Parathyroid adenoma (tissue), 2 donors: Measurements from ENCODE around the gene SPOCK1.

Experiments
- H2AFZ ChIP-seq: fragments of 300-600 bp; sonication (generic); one replicate; pipeline ENCODE4 v1.7.0; 2017; ENCODE audit warnings: antibody characterized with exemption, mild to moderate bottlenecking
- H3K27ac ChIP-seq: fragments of 300-600 bp; sonication (generic); one replicate; pipeline ENCODE4 v1.7.0; 2017
- H3K27me3 ChIP-seq: fragments of 300-600 bp; sonication (generic); one replicate; pipeline ENCODE4 v1.7.0; 2017; ENCODE audit warnings: low read length; ENCODE audit not compliant: control insufficient read depth, insufficient read depth
- H3K36me3 ChIP-seq: fragments of 300-600 bp; sonication (generic); one replicate; pipeline ENCODE4 v1.7.0; 2017; ENCODE audit warnings: low read length; ENCODE audit not compliant: control insufficient read depth, insufficient read depth
- H3K4me1 ChIP-seq: fragments of 300-600 bp; sonication (generic); one replicate; pipeline ENCODE4 v1.7.0; 2017; ENCODE audit warnings: control low read depth
- H3K4me2 ChIP-seq: fragments of 300-600 bp; sonication (generic); one replicate; pipeline ENCODE4 v1.7.0; 2017; ENCODE audit warnings: low read length
- H3K4me3 ChIP-seq: fragments of 300-600 bp; sonication (generic); one replicate; pipeline ENCODE4 v1.7.0; 2017; ENCODE audit warnings: low read depth, low read length
- H3K79me2 ChIP-seq: fragments of 300-600 bp; sonication (generic); one replicate; pipeline ENCODE4 v1.7.0; 2017; ENCODE audit warnings: control low read depth
- H3K9ac ChIP-seq: fragments of 300-600 bp; sonication (generic); one replicate; pipeline ENCODE4 v1.7.0; 2017; ENCODE audit warnings: mild to moderate bottlenecking
- H3K9me3 ChIP-seq: fragments of 300-600 bp; sonication (generic); one replicate; pipeline ENCODE4 v1.7.0; 2017; ENCODE audit warnings: low read length; ENCODE audit not compliant: control insufficient read depth
- CTCF ChIP-seq: fragments of 300-600 bp; sonication (generic); IDR thresholded peaks from one replicate; pipeline ENCODE4 v1.7.0; 2017; ENCODE audit warnings: antibody characterized with exemption, mild to moderate bottlenecking
- donor health status: primary hyperparathyroidism.

SPOCK1 gene

DNA sequence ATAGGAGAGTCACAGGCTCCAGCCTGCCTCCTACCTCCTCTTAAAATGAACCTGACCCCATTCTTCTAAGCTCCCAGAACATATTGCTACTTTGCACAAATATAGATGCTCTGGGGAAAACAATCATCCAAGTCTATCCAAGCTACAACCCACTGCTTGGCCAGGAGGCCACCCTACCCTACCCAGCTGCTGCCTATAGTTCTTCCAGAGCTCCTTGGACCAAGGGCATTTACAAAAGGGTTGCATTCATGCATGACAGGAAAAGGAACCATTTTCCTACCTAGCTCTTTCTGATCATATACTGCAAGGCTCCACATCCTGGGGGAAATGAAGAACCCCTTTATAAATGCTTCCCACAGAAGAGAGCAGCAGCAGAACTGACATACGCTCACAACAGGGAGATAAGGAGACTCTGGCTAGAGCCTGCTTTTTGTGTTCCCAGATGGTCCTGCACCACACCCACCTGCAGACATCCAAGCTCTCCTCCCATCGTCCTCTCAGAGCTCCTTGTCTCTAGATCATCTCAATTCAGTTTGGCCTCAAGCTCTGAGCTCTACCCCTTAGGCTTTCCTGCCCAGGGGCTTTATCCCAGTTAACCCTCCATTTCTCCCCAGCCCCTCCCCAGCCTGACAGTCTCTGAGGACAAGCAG is 185.5 kb downstream of the SPOCK1 start:
- no peaks in the 10 kb centered on the region for H3K4me1 ChIP-seq
- no peaks in the 10 kb centered on the region for H3K9me3 ChIP-seq
- H3K27ac ChIP-seq, result no peak overlapping the region
- H2AFZ ChIP-seq, result no peak overlapping the region
- no peaks in the 10 kb centered on the region for H3K36me3 ChIP-seq
- no peak overlapping the region for H3K4me3 ChIP-seq
- H3K27me3 ChIP-seq, result peaks cover 4% of the 10 kb centered on the region
- H3K4me2 ChIP-seq, result no peak overlapping the region
- H3K9ac ChIP-seq, result no peak overlapping the region
- TF ChIP-seq CTCF, result no peak
- H3K79me2 ChIP-seq, result no peaks in the 10 kb centered on the region

GRCh38 chr5:137312011-137312410 is 187.1 kb downstream of the SPOCK1 start:
- H3K4me3 ChIP-seq, result no peak overlapping the region
- H3K27ac ChIP-seq, result no peak overlapping the region
- H3K9me3 ChIP-seq, result no peaks in the 10 kb centered on the region
- H3K27me3 ChIP-seq, result no peaks in the 10 kb centered on the region
- TF ChIP-seq CTCF, result no peak
- no peak overlapping the region for H3K4me2 ChIP-seq
- no peaks in the 10 kb centered on the region for H3K36me3 ChIP-seq
- no peak overlapping the region for H2AFZ ChIP-seq
- H3K79me2 ChIP-seq, result no peaks in the 10 kb centered on the region
- H3K4me1 ChIP-seq, result no peaks in the 10 kb centered on the region
- H3K9ac ChIP-seq, result no peak overlapping the region

GRCh38 chr5:137310051-137310730 is 188.9 kb downstream of the SPOCK1 start:
- H3K36me3 ChIP-seq, result no peaks in the 10 kb centered on the region
- H2AFZ ChIP-seq, result no peak overlapping the region
- H3K27ac ChIP-seq, result no peak overlapping the region
- no peak overlapping the region for H3K4me2 ChIP-seq
- no peaks in the 10 kb centered on the region for H3K4me1 ChIP-seq
- TF ChIP-seq CTCF, result no peak
- no peaks in the 10 kb centered on the region for H3K79me2 ChIP-seq
- H3K4me3 ChIP-seq, result no peak overlapping the region
- H3K9me3 ChIP-seq, result no peaks in the 10 kb centered on the region
- no peak overlapping the region for H3K9ac ChIP-seq
- no peaks in the 10 kb centered on the region for H3K27me3 ChIP-seq

DNA sequence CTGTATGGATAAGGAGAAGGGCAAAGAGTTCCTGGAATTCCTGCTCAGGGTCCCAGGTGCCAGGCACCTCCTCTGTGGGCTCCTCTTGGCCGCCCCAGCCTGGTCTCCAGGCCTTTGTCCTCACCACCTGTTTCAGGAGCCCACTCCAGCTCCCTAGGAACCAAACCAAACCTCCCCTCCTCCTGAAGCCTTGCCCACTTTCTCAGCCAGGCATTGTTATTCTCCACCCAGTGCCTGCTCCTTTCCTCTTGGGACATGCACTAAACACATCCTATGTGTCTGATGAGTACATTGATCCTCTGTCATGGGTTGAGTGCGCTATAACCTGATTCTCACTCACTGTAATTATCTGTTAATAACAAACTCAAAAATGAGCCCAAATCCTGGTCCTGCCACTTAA is 189.8 kb downstream of the SPOCK1 start:
- no peaks in the 10 kb centered on the region for H3K36me3 ChIP-seq
- no peaks in the 10 kb centered on the region for H3K79me2 ChIP-seq
- no peak overlapping the region for H3K4me2 ChIP-seq
- H3K4me1 ChIP-seq, result no peaks in the 10 kb centered on the region
- H3K9ac ChIP-seq, result no peak overlapping the region
- no peaks in the 10 kb centered on the region for H3K27me3 ChIP-seq
- no peak overlapping the region for H2AFZ ChIP-seq
- H3K27ac ChIP-seq, result no peak overlapping the region
- no peak for TF ChIP-seq CTCF
- no peaks in the 10 kb centered on the region for H3K9me3 ChIP-seq
- no peak overlapping the region for H3K4me3 ChIP-seq

DNA sequence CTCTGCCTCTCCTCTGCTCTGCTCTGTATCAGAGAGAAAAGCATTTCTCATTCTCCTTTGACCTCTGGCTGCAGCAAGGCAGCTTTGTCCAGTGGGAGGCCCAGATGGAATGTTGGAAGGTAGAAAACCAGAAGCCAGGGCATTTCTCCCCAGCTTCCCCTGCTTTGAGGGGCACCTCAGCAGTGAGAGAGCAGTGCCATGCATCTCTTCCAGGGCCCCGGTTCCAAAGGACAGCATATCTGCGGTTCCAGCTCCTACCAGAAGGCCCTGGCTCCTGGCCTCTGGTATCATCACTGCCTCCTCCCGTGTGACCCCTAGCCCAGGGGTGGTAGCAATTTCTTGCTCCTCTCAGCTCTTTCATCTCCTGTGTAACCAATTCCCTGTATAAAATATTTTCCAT is 190.8 kb downstream of the SPOCK1 start:
- H3K27ac ChIP-seq, result no peak overlapping the region
- H2AFZ ChIP-seq, result no peak overlapping the region
- no peak overlapping the region for H3K4me2 ChIP-seq
- no peaks in the 10 kb centered on the region for H3K4me1 ChIP-seq
- no peaks in the 10 kb centered on the region for H3K79me2 ChIP-seq
- H3K4me3 ChIP-seq, result no peak overlapping the region
- H3K9me3 ChIP-seq, result no peaks in the 10 kb centered on the region
- H3K9ac ChIP-seq, result no peak overlapping the region
- H3K36me3 ChIP-seq, result no peaks in the 10 kb centered on the region
- H3K27me3 ChIP-seq, result no peaks in the 10 kb centered on the region
- no peak for TF ChIP-seq CTCF
